Activated CD4-positive, alpha-beta T cell treated with anti-CD3 and anti-CD28 coated beads, Interleukin-2, amount 10 ng/mL, durations not matched to agents 7 days and 5 days (primary cell): ENCODE measurements around the gene EXOC5. TPM values are rescaled to one million over a fixed set of nuclear protein-coding genes. Genes with fewer than 3 reads are reported as not detected.
"Not testable (repeated sequence)": the region's sequence is repeated elsewhere in the genome, so short reads cannot be mapped to it uniquely, and the experiment has no call there.

Experiments
- CTCF ChIA-PET: fragments of 350-600 bp; sonication (Branson Sonifier 250); formaldehyde crosslinking; loops from one replicate; lab custom pipeline; 2021; ENCODE audit warnings: antibody characterized with exemption; lab: Charles Lee
- POLR2A ChIA-PET: fragments of 350-600 bp; sonication (Branson Sonifier 250); formaldehyde crosslinking; loops from one replicate; lab custom pipeline; 2021; ENCODE audit warnings: antibody characterized with exemption; lab: Charles Lee
- DNase-seq: peaks from one replicate; pipeline ENCODE4 v3.0.0-alpha.2; 2020
- H3K27ac Mint-ChIP-seq: one replicate; pipeline ENCODE4 v1.8.0; 2021; ENCODE audit warnings: mild to moderate bottlenecking, moderate library complexity, mixed read lengths
- H3K27me3 Mint-ChIP-seq: one replicate; pipeline ENCODE4 v1.8.0; 2021; ENCODE audit warnings: mixed read lengths
- H3K36me3 Mint-ChIP-seq: one replicate; pipeline ENCODE4 v1.8.0; 2021; ENCODE audit warnings: low read depth, mixed read lengths
- H3K4me1 Mint-ChIP-seq: one replicate; pipeline ENCODE4 v1.8.0; 2021; ENCODE audit warnings: mixed read lengths
- H3K4me3 Mint-ChIP-seq: one replicate; pipeline ENCODE4 v1.8.0; 2021; ENCODE audit warnings: mild to moderate bottlenecking, moderate library complexity, mixed read lengths
- H3K9me3 Mint-ChIP-seq: one replicate; pipeline ENCODE4 v1.8.0; 2021; ENCODE audit warnings: mixed read lengths
- total RNA-seq, 2 experiments: library from RNA; stranded (reverse); gene quantifications; one replicate each; pipeline ENCODE4 v1.2.3, GENCODE V29; 2021

The EXOC5 gene
- total RNA-seq, 2 experiments from 2014 or later = 59.9 to 66.5 TPM

GRCh38 chr14:57277062-57277461 is 8.4 kb upstream of the EXOC5 start:
- H3K36me3 Mint-ChIP-seq = peaks cover 29% of the 10 kb centered on the region
- no peaks in the 10 kb centered on the region for H3K9me3 Mint-ChIP-seq
- ChIA-PET POLR2A (no interaction called here), CTCF (no interaction called here)
- H3K4me1 Mint-ChIP-seq = peaks cover 12% of the 10 kb centered on the region
- H3K4me3 Mint-ChIP-seq = no peak overlapping the region
- no peak overlapping the region for H3K27ac Mint-ChIP-seq
- DNase-seq = no peak
- no peaks in the 10 kb centered on the region for H3K27me3 Mint-ChIP-seq

GRCh38 chr14:57275023-57275664 is 6.4 kb upstream of the EXOC5 start:
- DNase-seq = no peak
- Mint-ChIP-seq H3K9me3 (no peaks in the 10 kb centered on the region), H3K36me3 (peaks cover 26% of the 10 kb centered on the region), H3K27ac (no peak overlapping the region), H3K27me3 (no peaks in the 10 kb centered on the region), H3K4me3 (no peak overlapping the region), H3K4me1 (peaks cover 30% of the 10 kb centered on the region)
- ChIA-PET CTCF (no interaction called here), POLR2A (no interaction called here)

GRCh38 chr14:57274551-57274950 is 5.8 kb upstream of the EXOC5 start:
- H3K27ac Mint-ChIP-seq = no peak overlapping the region
- ChIA-PET CTCF (interaction anchor here (0.7 kb wide), 1 partner anchor 863 kb away, joined by 3 read pairs; no protein-coding TSS in a partner anchor), POLR2A (no interaction called here)
- peaks cover 31% of the 10 kb centered on the region for H3K4me1 Mint-ChIP-seq
- no peak overlapping the region for H3K4me3 Mint-ChIP-seq
- no peak for DNase-seq
- peaks cover 26% of the 10 kb centered on the region for H3K36me3 Mint-ChIP-seq
- no peaks in the 10 kb centered on the region for H3K9me3 Mint-ChIP-seq
- no peaks in the 10 kb centered on the region for H3K27me3 Mint-ChIP-seq

GRCh38 chr14:57273236-57273635 is 4.5 kb upstream of the EXOC5 start:
- Mint-ChIP-seq H3K36me3 (peaks cover 27% of the 10 kb centered on the region), H3K4me3 (no peak overlapping the region), H3K9me3 (no peaks in the 10 kb centered on the region), H3K27ac (no peak overlapping the region), H3K4me1 (peaks cover 32% of the 10 kb centered on the region), H3K27me3 (no peaks in the 10 kb centered on the region)
- DNase-seq = no peak
- CTCF ChIA-PET = no interaction called here
- POLR2A ChIA-PET = no interaction called here

GRCh38 chr14:57266065-57266464 is 2.6 kb downstream of the EXOC5 start:
- POLR2A ChIA-PET = no interaction called here
- Mint-ChIP-seq H3K36me3 (peaks cover 14% of the 10 kb centered on the region), H3K4me3 (no peak overlapping the region), H3K9me3 (no peaks in the 10 kb centered on the region), H3K4me1 (peaks cover 59% of the 10 kb centered on the region), H3K27ac (no peak overlapping the region), H3K27me3 (no peaks in the 10 kb centered on the region)
- CTCF ChIA-PET = no interaction called here
- DNase-seq = no peak

- Mint-ChIP-seq H3K27ac (no peak overlapping the region), H3K9me3 (peaks cover 5% of the 10 kb centered on the region), H3K27me3 (no peaks in the 10 kb centered on the region), H3K36me3 (peaks cover 26% of the 10 kb centered on the region), H3K4me1 (peaks cover 40% of the 10 kb centered on the region), H3K4me3 (no peak overlapping the region)
- ChIA-PET POLR2A (no interaction called here), CTCF (no interaction called here)
- DNase-seq = no peak
Measured at GRCh38 chr14:57262117-57262516, 6.6 kb downstream of the EXOC5 start.

GRCh38 chr14:57261604-57262003 is 7.1 kb downstream of the EXOC5 start:
- ChIA-PET CTCF (no interaction called here), POLR2A (no interaction called here)
- H3K9me3 Mint-ChIP-seq = peaks cover 5% of the 10 kb centered on the region
- no peak overlapping the region for H3K4me3 Mint-ChIP-seq
- peaks cover 28% of the 10 kb centered on the region for H3K36me3 Mint-ChIP-seq
- no peak overlapping the region for H3K27ac Mint-ChIP-seq
- no peaks in the 10 kb centered on the region for H3K27me3 Mint-ChIP-seq
- no peak for DNase-seq
- H3K4me1 Mint-ChIP-seq = peaks cover 35% of the 10 kb centered on the region

- Mint-ChIP-seq H3K27me3 (no peaks in the 10 kb centered on the region), H3K27ac (no peak overlapping the region), H3K36me3 (peaks cover 31% of the 10 kb centered on the region), H3K4me1 (peaks cover 20% of the 10 kb centered on the region), H3K9me3 (peaks cover 5% of the 10 kb centered on the region), H3K4me3 (no peak overlapping the region)
- POLR2A ChIA-PET = no interaction called here
- DNase-seq = no peak
- CTCF ChIA-PET = interaction anchor here (1.5 kb wide), 1 partner anchor 9 kb away, joined by 4 read pairs; the partner anchor contains the start of genes AP5M1 and EXOC5
Measured at GRCh38 chr14:57259672-57260071, 9.0 kb downstream of the EXOC5 start.

- Mint-ChIP-seq H3K4me1 (peaks cover 15% of the 10 kb centered on the region), H3K36me3 (peaks cover 35% of the 10 kb centered on the region)
- DNase-seq, H3K9me3 Mint-ChIP-seq, POLR2A ChIA-PET, H3K27ac Mint-ChIP-seq, H3K4me3 Mint-ChIP-seq, H3K27me3 Mint-ChIP-seq: not testable (repeated sequence)
- CTCF ChIA-PET = interaction anchor here (0.6 to 1.5 kb wide), 2 partner anchors 11 to 20 kb away, joined by 4 to 5 read pairs; partner anchors contain the start of genes AP5M1 and EXOC5
Measured at GRCh38 chr14:57258221-57258620, 10.5 kb downstream of the EXOC5 start.

GRCh38 chr14:57254884-57255283 is 13.8 kb downstream of the EXOC5 start:
- no peak overlapping the region for H3K27ac Mint-ChIP-seq
- peaks cover 33% of the 10 kb centered on the region for H3K36me3 Mint-ChIP-seq
- peaks cover 2% of the 10 kb centered on the region for H3K4me1 Mint-ChIP-seq
- DNase-seq = no peak
- H3K27me3 Mint-ChIP-seq = no peaks in the 10 kb centered on the region
- ChIA-PET CTCF (interaction anchor here (0.6 to 1.4 kb wide), 2 partner anchors 10 to 965 kb away, joined by 3 read pairs; no protein-coding TSS in a partner anchor), POLR2A (interaction anchor here (0.6 kb wide), 1 partner anchor 14 kb away, joined by 3 read pairs; the partner anchor contains the start of genes AP5M1 and EXOC5)
- no peak overlapping the region for H3K4me3 Mint-ChIP-seq
- H3K9me3 Mint-ChIP-seq = peaks cover 5% of the 10 kb centered on the region

GRCh38 chr14:57246933-57247657 is 21.6 kb downstream of the EXOC5 start:
- no peak overlapping the region for H3K27ac Mint-ChIP-seq
- no peak overlapping the region for H3K4me3 Mint-ChIP-seq
- no peaks in the 10 kb centered on the region for H3K27me3 Mint-ChIP-seq
- H3K4me1 Mint-ChIP-seq = no peaks in the 10 kb centered on the region
- peaks cover 11% of the 10 kb centered on the region for H3K36me3 Mint-ChIP-seq
- POLR2A ChIA-PET = no interaction called here
- CTCF ChIA-PET = no interaction called here
- no peaks in the 10 kb centered on the region for H3K9me3 Mint-ChIP-seq
- no peak for DNase-seq

GRCh38 chr14:57245941-57246340 is 22.8 kb downstream of the EXOC5 start:
- no peaks in the 10 kb centered on the region for H3K27me3 Mint-ChIP-seq
- no peaks in the 10 kb centered on the region for H3K9me3 Mint-ChIP-seq
- H3K36me3 Mint-ChIP-seq = peaks cover 11% of the 10 kb centered on the region
- no peak overlapping the region for H3K27ac Mint-ChIP-seq
- no peak overlapping the region for H3K4me3 Mint-ChIP-seq
- no peaks in the 10 kb centered on the region for H3K4me1 Mint-ChIP-seq
- no peak for DNase-seq
- ChIA-PET CTCF (interaction anchor here (1.8 kb wide), 1 partner anchor 23 kb away, joined by 5 read pairs; the partner anchor contains the start of genes AP5M1 and EXOC5), POLR2A (no interaction called here)

GRCh38 chr14:57244106-57244505 is 24.6 kb downstream of the EXOC5 start:
- ChIA-PET CTCF (interaction anchor here (0.8 to 1.3 kb wide), 2 partner anchors 12 to 24 kb away, joined by 3 to 4 read pairs; partner anchors contain the start of genes AP5M1 and EXOC5), POLR2A (no interaction called here)
- no peaks in the 10 kb centered on the region for H3K27me3 Mint-ChIP-seq
- no peak overlapping the region for H3K27ac Mint-ChIP-seq
- H3K9me3 Mint-ChIP-seq = no peaks in the 10 kb centered on the region
- H3K4me3 Mint-ChIP-seq = no peak overlapping the region
- DNase-seq = no peak
- peaks cover 11% of the 10 kb centered on the region for H3K36me3 Mint-ChIP-seq
- no peaks in the 10 kb centered on the region for H3K4me1 Mint-ChIP-seq
